Endothelial cell of umbilical vein (primary cell): Measurements from ENCODE around the gene RAD9A. TPM values are rescaled to one million over a fixed set of nuclear protein-coding genes. Genes with fewer than 3 reads are reported as not detected.

ENCODE experiments used
- BruUV-seq: library from RNA; stranded (reverse); fragments of 400-500 nt; replicated peaks from 2 replicates; lab custom pipeline; 2021; lab: Mats Ljungman, UMichigan
- CTCF ChIA-PET: fragments of 300-600, 350-600 bp; sonication (Branson Sonifier 250); formaldehyde crosslinking; loops from one replicate; lab custom pipeline; 2021; ENCODE audit warnings: antibody characterized with exemption, inconsistent platforms; lab: Charles Lee
- POLR2A ChIA-PET: fragments of 300-600, 350-600 bp; sonication (Branson Sonifier 250); formaldehyde crosslinking; loops from one replicate; lab custom pipeline; 2021; ENCODE audit warnings: antibody characterized with exemption, inconsistent platforms; lab: Charles Lee
- DNase-seq: peaks from one replicate; pipeline ENCODE4 v3.0.0-alpha.2; 2011; ENCODE audit warnings: low read depth, low spot score
- FAIRE-seq: peaks from 2 replicates; lab custom pipeline; 2011; peaks lifted over from hg19 to GRCh38; lab: Jason Lieb, UNC
- H2AFZ ChIP-seq: 2 replicates; pipeline ENCODE4 v1.6.0; 2012; ENCODE audit warnings: low read depth, low read length, control low read depth, inconsistent platforms
- H3K27ac ChIP-seq: 2 replicates; pipeline ENCODE4 v1.5.1; 2011; ENCODE audit warnings: low read depth, mild to moderate bottlenecking, control low read depth, low read length, moderate library complexity; ENCODE audit not compliant: insufficient read depth
- H3K27me3 ChIP-seq, 2 experiments: 2 replicates each; pipeline versions ENCODE4 v1.6.0 to v1.6.1; 2011; ENCODE audit warnings: low read length in 2 of 2, mixed read lengths in 1 of 2; ENCODE audit not compliant: control insufficient read depth in 2 of 2, insufficient read depth in 2 of 2
- H3K36me3 ChIP-seq, 2 experiments: 2 replicates in 1 of 2; 3 replicates in 1 of 2; pipeline ENCODE4 v1.5.1; 2011; ENCODE audit warnings: low read length in 2 of 2, mild to moderate bottlenecking in 1 of 2, moderate library complexity in 1 of 2; ENCODE audit not compliant: control insufficient read depth in 2 of 2, insufficient read depth in 2 of 2; ENCODE audit errors: extremely low read depth in 1 of 2
- H3K4me1 ChIP-seq: 3 replicates; pipeline ENCODE4 v1.5.1; 2011; ENCODE audit warnings: mild to moderate bottlenecking, low read length; ENCODE audit not compliant: control insufficient read depth, insufficient read depth; ENCODE audit errors: extremely low read depth
- H3K4me2 ChIP-seq: 2 replicates; pipeline ENCODE4 v1.6.1; 2011; ENCODE audit warnings: low read length, control low read depth, mixed read lengths; ENCODE audit not compliant: insufficient read depth
- H3K4me3 ChIP-seq, 3 experiments: fragments of 200-600 bp in 1 of 3; sonication (generic), shearing (Covaris generic) in 1 of 3; replicated peaks in 1 of 3; 2 replicates each; pipeline ENCODE4 v1.5.1; 2011 to 2016; ENCODE audit warnings: control low read depth in 3 of 3, low read length in 3 of 3, mild to moderate bottlenecking in 2 of 3, inconsistent platforms in 1 of 3, low read depth in 1 of 3, moderate library complexity in 1 of 3; ENCODE audit not compliant: insufficient read depth in 1 of 3
- H3K79me2 ChIP-seq: 2 replicates; pipeline ENCODE4 v1.6.0; 2012; ENCODE audit warnings: low read length, inconsistent platforms; ENCODE audit not compliant: control insufficient read depth, insufficient read depth
- H3K9ac ChIP-seq: replicated peaks from 2 replicates; pipeline ENCODE3; 2011; ENCODE audit warnings: low read length, control low read depth; ENCODE audit not compliant: insufficient read depth; ENCODE audit errors: extremely low read depth
- H3K9me1 ChIP-seq: replicated peaks from 3 replicates; pipeline ENCODE4 v1.6.0; 2011; ENCODE audit warnings: mild to moderate bottlenecking, low read length; ENCODE audit not compliant: control insufficient read depth, insufficient read depth; ENCODE audit errors: extremely low read depth
- H3K9me3 ChIP-seq: replicated peaks from 2 replicates; pipeline ENCODE4 v1.5.1; 2012; ENCODE audit warnings: low read length, inconsistent platforms; ENCODE audit not compliant: control insufficient read depth, insufficient read depth
- H4K20me1 ChIP-seq: replicated peaks from 2 replicates; pipeline ENCODE3; 2011; ENCODE audit warnings: mild to moderate bottlenecking, low read length; ENCODE audit not compliant: control insufficient read depth, insufficient read depth; ENCODE audit errors: extremely low read depth
- EZH2 ChIP-seq: IDR thresholded peaks from 2 replicates; pipeline ENCODE4 v1.6.1; 2012; ENCODE audit warnings: borderline replicate concordance, low read depth, mild to moderate bottlenecking, moderate library complexity, low read length, inconsistent platforms; ENCODE audit not compliant: severe bottlenecking
- FOS ChIP-seq: IDR thresholded peaks from 2 replicates; pipeline ENCODE4 v1.6.1; 2011; ENCODE audit warnings: mild to moderate bottlenecking, low read length, moderate library complexity, borderline replicate concordance; ENCODE audit not compliant: insufficient read depth
- GATA2 ChIP-seq: IDR thresholded peaks from 2 replicates; pipeline ENCODE4 v1.7.0; 2011; ENCODE audit warnings: low read depth, mild to moderate bottlenecking, moderate library complexity, mixed read lengths, low read length; ENCODE audit not compliant: insufficient read length, insufficient read depth
- JUN ChIP-seq: IDR thresholded peaks from 2 replicates; pipeline ENCODE4 v1.6.1; 2011; ENCODE audit warnings: borderline replicate concordance, low read depth; ENCODE audit not compliant: insufficient read length, insufficient read depth
- MYC ChIP-seq: IDR thresholded peaks from one replicate; pipeline ENCODE4 v1.6.1; 2011; ENCODE audit warnings: mild to moderate bottlenecking, low read depth, low read length
- POLR2A ChIP-seq: IDR thresholded peaks from 2 replicates; pipeline ENCODE4 v1.6.1; 2012; ENCODE audit warnings: low read depth, mild to moderate bottlenecking, control low read depth, low read length
- POLR2AphosphoS5 ChIP-seq: IDR thresholded peaks from 2 replicates; pipeline ENCODE4 v1.6.1; 2012; ENCODE audit warnings: low read depth, mild to moderate bottlenecking, control low read depth, low read length, moderate library complexity; ENCODE audit not compliant: insufficient read depth
- dilution Hi-C: fragments of 300-500 bp; cut with MboI; formaldehyde crosslinking; loops from one replicate; pipeline ENCODE4 v1.15.0; 2019; ENCODE audit warnings: low sequenced_read_pairs; ENCODE audit not compliant: extremely low pct_ligation_motif_present
- intact Hi-C: fragments of 100-400 bp; cut with micrococcal nuclease; formaldehyde crosslinking; loops from one replicate; pipeline ENCODE4 v1.10.0; 2022
- polyA plus RNA-seq, 4 experiments: library from polyadenylated mRNA; depleted of rRNA in 3 of 4; stranded (reverse) in 3 of 4; unstranded in 1 of 4; fragments of >200 nt; gene quantifications; 2 replicates each; pipeline versions ENCODE4 v1.2.1 to v1.2.3, GENCODE V29; 2011 to 2012; ENCODE audit warnings: missing spikeins in 1 of 4
- total RNA-seq: library from RNA; stranded (reverse); gene quantifications from 2 replicates; pipeline ENCODE4 v1.2.3, GENCODE V29; 2021
- TF ChIP-seq, protein P1 (sequence below): IDR thresholded peaks from 2 replicates; pipeline ENCODE4 v1.6.1; 2011; ENCODE audit not compliant: insufficient read depth, insufficient read length
- TF ChIP-seq, protein P2 (sequence below), 2 donors: IDR thresholded peaks; 1 replicate in 1 of 2; 2 replicates in 1 of 2; pipeline ENCODE4 v1.5.1; 2011; ENCODE audit warnings: low read length in 2 of 2, mild to moderate bottlenecking in 2 of 2, moderate library complexity in 2 of 2, control low read depth in 1 of 2, inconsistent platforms in 1 of 2, low read depth in 1 of 2; ENCODE audit not compliant: insufficient read depth in 1 of 2; ENCODE audit errors: extremely low read depth in 1 of 2

The RAD9A gene
- total and polyA plus RNA-seq, 2 donors (not counting 3 experiments of a cell fraction or from before 2014, with no cell fraction given): 18.4 to 22.2 TPM

DNA sequence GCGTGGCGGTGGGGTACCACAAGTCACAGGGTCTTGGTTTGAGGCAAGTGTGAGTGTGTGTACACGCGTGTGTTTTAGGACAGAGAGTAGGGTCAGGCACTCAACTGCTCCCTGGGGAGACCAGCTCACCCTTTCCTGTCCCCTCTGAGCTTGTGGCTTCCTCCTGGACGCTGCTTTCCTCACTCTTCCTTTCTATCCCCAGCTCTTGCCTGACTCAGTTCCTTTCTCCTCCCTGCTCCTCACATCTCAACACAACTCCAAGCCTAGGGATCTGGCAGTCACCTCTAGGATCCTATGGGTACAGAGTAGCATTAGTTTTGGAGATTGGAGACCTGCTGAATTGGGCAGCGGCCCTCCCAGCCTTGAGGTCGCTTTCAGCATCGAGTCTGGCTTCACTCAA, 22.5 kb upstream of the RAD9A start:
- DNase-seq (no peak), FAIRE-seq (peak; percentile 81)
- dilution Hi-C loops: no loop called here
- Histone ChIP-seq H4K20me1 (no peaks in the 10 kb centered on the region), H3K9ac (no peak overlapping the region), H3K27me3 (no peaks in the 10 kb centered on the region), H3K9me1 (no peaks in the 10 kb centered on the region), H3K27ac (no peak overlapping the region), H3K9me3 (no peaks in the 10 kb centered on the region), H3K4me2 (no peak overlapping the region), H3K36me3 (no peaks in the 10 kb centered on the region), H3K4me3 (no peak overlapping the region), H3K79me2 (peaks cover 14% of the 10 kb centered on the region), H3K4me1 (peaks cover 33% of the 10 kb centered on the region), H2AFZ (no peak overlapping the region)
- BruUV-seq: no TSS peak
- CTCF ChIA-PET: interaction anchor here (0.9 to 19.7 kb wide), 5 partner anchors 12 to 106 kb away, joined by 4 to 1051 read pairs (median 6); partner anchors contain the start of gene POLD4
- intact Hi-C loops: no loop called here
- TF ChIP-seq JUN (no peak), FOS (peak; percentile 52), MYC (no peak), GATA2 (no peak), POLR2AphosphoS5 (peak; percentile 27)
- TF ChIP-seq, protein P1, sequence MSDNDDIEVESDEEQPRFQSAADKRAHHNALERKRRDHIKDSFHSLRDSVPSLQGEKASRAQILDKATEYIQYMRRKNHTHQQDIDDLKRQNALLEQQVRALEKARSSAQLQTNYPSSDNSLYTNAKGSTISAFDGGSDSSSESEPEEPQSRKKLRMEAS: no peak
- POLR2A ChIA-PET: interaction anchor here (0.6 kb wide), 1 partner anchor 52 kb away, joined by 4 read pairs; no protein-coding TSS in a partner anchor

DNA sequence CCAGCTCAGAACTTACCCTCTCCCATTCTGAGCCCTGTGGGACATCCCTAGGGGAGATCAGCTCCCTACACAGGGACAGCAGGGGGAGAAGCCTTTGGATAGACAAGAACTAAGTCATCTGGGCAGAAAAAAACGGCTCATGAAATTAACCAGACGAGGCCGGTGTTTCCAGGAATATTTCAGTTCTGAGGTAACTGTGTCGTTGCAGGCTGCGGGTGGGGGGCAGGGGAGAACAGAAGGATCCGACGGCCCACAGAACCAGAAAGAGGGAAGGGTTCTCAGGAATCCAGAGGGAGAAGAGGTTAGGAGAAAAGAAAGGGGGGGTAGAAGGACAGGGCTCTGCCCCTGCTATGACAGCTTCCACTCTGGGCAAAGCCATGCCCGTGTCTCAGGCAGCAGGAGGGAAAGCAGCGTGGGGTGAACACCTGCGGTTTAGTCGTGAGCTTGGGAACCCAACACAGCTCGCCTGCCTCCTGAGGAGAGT, 21.9 kb upstream of the RAD9A start:
- no peak for DNase-seq
- H3K4me1 ChIP-seq: peaks cover 38% of the 10 kb centered on the region
- CTCF ChIA-PET: interaction anchor here (0.9 to 19.7 kb wide), 6 partner anchors 11 to 107 kb away, joined by 4 to 1051 read pairs (median 38); partner anchors contain the start of gene POLD4

More for the DNA sequence above, 21.9 kb upstream of the RAD9A start:
- FAIRE-seq: peak; percentile 63
- no peak overlapping the region for H2AFZ ChIP-seq
- intact Hi-C loops (no loop called here), dilution Hi-C loops (no loop called here)
- H3K9me1 ChIP-seq: no peaks in the 10 kb centered on the region
- BruUV-seq: no TSS peak
- no peak overlapping the region for H3K4me2 ChIP-seq
- POLR2A ChIA-PET: interaction anchor here (0.6 to 1.8 kb wide), 4 partner anchors 13 to 138 kb away, joined by 4 to 13 read pairs (median 4); partner anchors contain the start of gene POLD4
- H3K36me3 ChIP-seq: no peaks in the 10 kb centered on the region
- no peak overlapping the region for H3K27ac ChIP-seq
- peaks cover 14% of the 10 kb centered on the region for H3K79me2 ChIP-seq
- TF ChIP-seq FOS (no peak), POLR2A (no peak), POLR2AphosphoS5 (no peak), GATA2 (no peak), JUN (no peak), MYC (no peak), EZH2 (no peak)
- TF ChIP-seq, protein P1: no peak
- TF ChIP-seq, protein P2, sequence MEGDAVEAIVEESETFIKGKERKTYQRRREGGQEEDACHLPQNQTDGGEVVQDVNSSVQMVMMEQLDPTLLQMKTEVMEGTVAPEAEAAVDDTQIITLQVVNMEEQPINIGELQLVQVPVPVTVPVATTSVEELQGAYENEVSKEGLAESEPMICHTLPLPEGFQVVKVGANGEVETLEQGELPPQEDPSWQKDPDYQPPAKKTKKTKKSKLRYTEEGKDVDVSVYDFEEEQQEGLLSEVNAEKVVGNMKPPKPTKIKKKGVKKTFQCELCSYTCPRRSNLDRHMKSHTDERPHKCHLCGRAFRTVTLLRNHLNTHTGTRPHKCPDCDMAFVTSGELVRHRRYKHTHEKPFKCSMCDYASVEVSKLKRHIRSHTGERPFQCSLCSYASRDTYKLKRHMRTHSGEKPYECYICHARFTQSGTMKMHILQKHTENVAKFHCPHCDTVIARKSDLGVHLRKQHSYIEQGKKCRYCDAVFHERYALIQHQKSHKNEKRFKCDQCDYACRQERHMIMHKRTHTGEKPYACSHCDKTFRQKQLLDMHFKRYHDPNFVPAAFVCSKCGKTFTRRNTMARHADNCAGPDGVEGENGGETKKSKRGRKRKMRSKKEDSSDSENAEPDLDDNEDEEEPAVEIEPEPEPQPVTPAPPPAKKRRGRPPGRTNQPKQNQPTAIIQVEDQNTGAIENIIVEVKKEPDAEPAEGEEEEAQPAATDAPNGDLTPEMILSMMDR (IDR thresholded peaks at IDR 0.05; ENCODE audit: extremely low read depth in 1 of 2, insufficient read depth in 1 of 2, low read depth in 1 of 2, low read length in 2 of 2): no peak
- no peak overlapping the region for H3K4me3 ChIP-seq
- no peak overlapping the region for H3K9ac ChIP-seq
- H4K20me1 ChIP-seq: no peaks in the 10 kb centered on the region
- no peaks in the 10 kb centered on the region for H3K27me3 ChIP-seq
- no peaks in the 10 kb centered on the region for H3K9me3 ChIP-seq
